ENCODE results near the gene ZNF483.

GRCh38 chr9:111598733-111599091 is 73.7 kb downstream of the ZNF483 start:
- TF ChIP-seq, protein P1, sequence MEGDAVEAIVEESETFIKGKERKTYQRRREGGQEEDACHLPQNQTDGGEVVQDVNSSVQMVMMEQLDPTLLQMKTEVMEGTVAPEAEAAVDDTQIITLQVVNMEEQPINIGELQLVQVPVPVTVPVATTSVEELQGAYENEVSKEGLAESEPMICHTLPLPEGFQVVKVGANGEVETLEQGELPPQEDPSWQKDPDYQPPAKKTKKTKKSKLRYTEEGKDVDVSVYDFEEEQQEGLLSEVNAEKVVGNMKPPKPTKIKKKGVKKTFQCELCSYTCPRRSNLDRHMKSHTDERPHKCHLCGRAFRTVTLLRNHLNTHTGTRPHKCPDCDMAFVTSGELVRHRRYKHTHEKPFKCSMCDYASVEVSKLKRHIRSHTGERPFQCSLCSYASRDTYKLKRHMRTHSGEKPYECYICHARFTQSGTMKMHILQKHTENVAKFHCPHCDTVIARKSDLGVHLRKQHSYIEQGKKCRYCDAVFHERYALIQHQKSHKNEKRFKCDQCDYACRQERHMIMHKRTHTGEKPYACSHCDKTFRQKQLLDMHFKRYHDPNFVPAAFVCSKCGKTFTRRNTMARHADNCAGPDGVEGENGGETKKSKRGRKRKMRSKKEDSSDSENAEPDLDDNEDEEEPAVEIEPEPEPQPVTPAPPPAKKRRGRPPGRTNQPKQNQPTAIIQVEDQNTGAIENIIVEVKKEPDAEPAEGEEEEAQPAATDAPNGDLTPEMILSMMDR (IDR thresholded peaks at IDR 0.05; ENCODE audit: borderline replicate concordance, extremely low read depth, low read length, poor library complexity, severe bottlenecking), result no peak
- no peak for TF ChIP-seq EZH2 (IDR thresholded peaks at IDR 0.05; ENCODE audit: borderline replicate concordance, low read depth, low read length, severe bottlenecking)

All from DND-41 (cell line).